ENCODE measurements around the gene REEP5. TPM values are rescaled to one million over a fixed set of nuclear protein-coding genes. Genes with fewer than 3 reads are reported as not detected.

The REEP5 gene
- total RNA-seq, 3 donors from 2014 or later, result 58.6 to 83.8 (median 75.7) TPM

DNA sequence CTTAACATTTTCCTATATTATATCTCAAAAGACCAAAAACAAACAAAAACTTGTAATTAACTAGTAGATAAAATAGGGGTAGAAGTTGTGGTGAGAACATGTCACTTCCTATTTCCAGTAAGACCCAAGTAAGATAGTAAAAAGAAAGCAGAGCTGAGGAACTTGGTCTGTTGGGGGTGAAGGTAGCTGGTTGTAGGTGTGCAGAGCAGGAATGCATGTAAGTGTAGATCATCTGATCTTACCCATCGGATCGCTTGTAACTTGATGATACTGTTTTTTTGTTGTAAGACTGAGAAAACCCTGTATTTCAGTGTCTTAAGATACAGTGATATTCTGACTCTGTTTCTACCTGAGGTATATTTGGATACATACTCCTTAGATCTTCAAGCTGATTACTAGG lies 55.3 kb downstream of the REEP5 start:
- no peak for DNase-seq
- Histone ChIP-seq H3K9me3 (no peaks in the 10 kb centered on the region), H3K4me3 (no peak overlapping the region), H3K4me1 (ENCODE audit: low read depth) (peaks cover 9% of the 10 kb centered on the region), H3K36me3 (ENCODE audit: low read depth) (peaks cover 4% of the 10 kb centered on the region)
- intact Hi-C loops (cut with DNase I, micrococcal nuclease), result no loop called here
- no peak for ATAC-seq
- TF ChIP-seq, protein P1, sequence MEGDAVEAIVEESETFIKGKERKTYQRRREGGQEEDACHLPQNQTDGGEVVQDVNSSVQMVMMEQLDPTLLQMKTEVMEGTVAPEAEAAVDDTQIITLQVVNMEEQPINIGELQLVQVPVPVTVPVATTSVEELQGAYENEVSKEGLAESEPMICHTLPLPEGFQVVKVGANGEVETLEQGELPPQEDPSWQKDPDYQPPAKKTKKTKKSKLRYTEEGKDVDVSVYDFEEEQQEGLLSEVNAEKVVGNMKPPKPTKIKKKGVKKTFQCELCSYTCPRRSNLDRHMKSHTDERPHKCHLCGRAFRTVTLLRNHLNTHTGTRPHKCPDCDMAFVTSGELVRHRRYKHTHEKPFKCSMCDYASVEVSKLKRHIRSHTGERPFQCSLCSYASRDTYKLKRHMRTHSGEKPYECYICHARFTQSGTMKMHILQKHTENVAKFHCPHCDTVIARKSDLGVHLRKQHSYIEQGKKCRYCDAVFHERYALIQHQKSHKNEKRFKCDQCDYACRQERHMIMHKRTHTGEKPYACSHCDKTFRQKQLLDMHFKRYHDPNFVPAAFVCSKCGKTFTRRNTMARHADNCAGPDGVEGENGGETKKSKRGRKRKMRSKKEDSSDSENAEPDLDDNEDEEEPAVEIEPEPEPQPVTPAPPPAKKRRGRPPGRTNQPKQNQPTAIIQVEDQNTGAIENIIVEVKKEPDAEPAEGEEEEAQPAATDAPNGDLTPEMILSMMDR (IDR thresholded peaks at IDR 0.05), result no peak

DNA sequence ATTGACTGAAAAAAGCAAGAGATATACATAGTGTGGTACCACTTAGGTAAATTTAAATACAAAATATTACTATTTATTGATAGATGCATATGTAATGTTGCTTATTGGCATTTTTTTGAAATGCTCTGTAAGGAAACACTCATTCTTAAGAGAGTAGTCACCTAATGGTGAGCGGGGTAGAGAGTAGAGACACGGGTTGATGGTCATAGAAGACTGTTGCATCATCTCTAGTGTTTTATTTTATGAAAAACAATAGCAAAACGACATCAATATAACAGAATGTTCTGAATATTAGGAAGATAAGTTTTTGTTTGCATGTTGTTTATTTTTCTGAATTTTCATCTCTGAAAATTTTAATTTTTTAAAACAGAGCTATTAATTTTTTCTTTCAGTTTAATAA lies 56.9 kb downstream of the REEP5 start:
- intact Hi-C loops (cut with DNase I, micrococcal nuclease), result no loop called here
- DNase-seq, result no peak

DNA sequence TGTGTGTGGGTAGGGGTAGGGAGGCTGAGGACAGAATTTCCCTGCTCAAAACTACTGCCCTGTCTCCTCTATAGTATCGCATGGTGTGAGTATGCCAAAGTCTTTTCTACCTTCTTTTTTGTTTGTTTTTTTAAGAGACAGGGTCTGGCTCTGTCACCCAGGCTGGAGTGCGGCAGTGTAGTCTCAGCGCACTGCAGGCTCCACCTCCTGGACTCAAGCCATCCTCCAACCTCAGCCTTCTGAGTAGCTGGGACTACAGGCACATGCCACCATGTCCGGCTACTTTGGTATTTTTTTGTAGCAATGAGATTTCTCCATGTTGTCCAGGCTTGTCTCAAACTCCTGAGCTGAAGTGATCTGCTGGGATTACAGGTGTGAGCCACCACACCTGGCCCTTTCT lies 58.5 kb downstream of the REEP5 start:
- intact Hi-C loops (cut with DNase I, micrococcal nuclease), result no loop called here
- H3K4me1 ChIP-seq (ENCODE audit: low read depth), result peaks cover 15% of the 10 kb centered on the region
- DNase-seq (no peak), ATAC-seq (no peak)
- TF ChIP-seq, protein P1 (IDR thresholded peaks at IDR 0.05), result no peak
- no peak overlapping the region for H3K4me3 ChIP-seq
- H3K36me3 ChIP-seq (ENCODE audit: low read depth), result peaks cover 4% of the 10 kb centered on the region
- H3K9me3 ChIP-seq, result no peaks in the 10 kb centered on the region

More for the DNA sequence above, 56.9 kb downstream of the REEP5 start:
- no peak for ATAC-seq
- Histone ChIP-seq H3K4me1 (ENCODE audit: low read depth) (peaks cover 15% of the 10 kb centered on the region), H3K4me3 (no peak overlapping the region), H3K36me3 (ENCODE audit: low read depth) (peaks cover 4% of the 10 kb centered on the region), H3K9me3 (no peaks in the 10 kb centered on the region)
- TF ChIP-seq, protein P1 (IDR thresholded peaks at IDR 0.05), result no peak

DNA sequence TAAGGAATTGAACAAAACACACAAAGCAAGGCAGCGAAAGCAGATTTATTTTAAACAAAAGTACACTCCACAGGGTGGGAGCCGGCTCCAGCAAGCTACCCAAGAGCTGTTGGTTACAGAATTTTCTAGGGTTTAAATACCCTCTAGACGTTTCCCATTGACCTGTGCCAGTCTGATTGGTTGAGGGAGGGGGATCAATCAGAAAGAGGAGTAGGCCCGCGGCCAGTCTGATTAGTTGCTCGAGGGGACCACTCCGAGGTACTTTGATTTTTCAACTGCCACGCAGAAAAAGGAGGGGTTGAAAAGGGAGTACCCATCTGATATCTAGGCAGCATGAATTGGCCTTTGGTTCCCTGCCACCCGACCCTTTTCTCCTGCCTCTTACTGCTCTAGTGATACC lies 59.9 kb downstream of the REEP5 start:
- Histone ChIP-seq H3K9me3 (no peaks in the 10 kb centered on the region), H3K36me3 (ENCODE audit: low read depth) (no peaks in the 10 kb centered on the region), H3K4me1 (ENCODE audit: low read depth) (peaks cover 15% of the 10 kb centered on the region), H3K4me3 (no peak overlapping the region)
- DNase-seq (no peak), ATAC-seq (no peak)
- TF ChIP-seq, protein P1 (IDR thresholded peaks at IDR 0.05), result no peak
- intact Hi-C loops (cut with DNase I, micrococcal nuclease), result no loop called here

DNA sequence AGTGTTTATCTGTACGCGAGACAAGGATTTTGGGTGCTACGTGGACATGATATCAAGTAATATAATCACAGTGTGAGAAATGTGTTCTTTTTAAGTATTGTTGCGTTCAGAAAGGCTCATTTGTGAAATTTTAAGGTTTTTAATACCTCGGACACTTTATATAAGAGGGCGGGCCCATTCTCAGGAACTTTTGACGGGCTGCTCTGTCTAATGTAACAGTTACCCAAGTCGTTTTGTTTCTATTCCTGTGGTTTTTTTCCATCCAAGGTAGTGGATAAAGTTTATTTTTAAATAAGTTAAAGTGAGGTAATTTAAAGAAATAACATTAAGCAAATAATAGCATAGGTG lies 60.4 kb downstream of the REEP5 start:
- intact Hi-C loops (cut with DNase I, micrococcal nuclease), result no loop called here
- TF ChIP-seq, protein P1 (IDR thresholded peaks at IDR 0.05), result no peak
- no peak for ATAC-seq

More for the DNA sequence above, 60.4 kb downstream of the REEP5 start:
- peak overlapping the region; percentile 91 for H3K4me3 ChIP-seq
- H3K4me1 ChIP-seq (ENCODE audit: low read depth), result peaks cover 15% of the 10 kb centered on the region
- H3K36me3 ChIP-seq (ENCODE audit: low read depth), result no peaks in the 10 kb centered on the region
- DNase-seq, result no peak
- no peaks in the 10 kb centered on the region for H3K9me3 ChIP-seq
